ENCODE data around the gene RRAS2.
"Not testable (repeated sequence)": the region's sequence is repeated elsewhere in the genome, so short reads cannot be mapped to it uniquely, and the experiment has no call there.

The RRAS2 gene

GRCh38 chr11:14300661-14301304 lies 58.2 kb downstream of the RRAS2 start:
- no peak for DNase-seq

GRCh38 chr11:14299921-14300320 lies 59.1 kb downstream of the RRAS2 start:
- DNase-seq: no peak

- DNase-seq: no peak
These were observed 68.6 kb downstream of the RRAS2 start for GRCh38 chr11:14290422-14290821.

- DNase-seq: no peak
These were observed 70.6 kb downstream of the RRAS2 start for GRCh38 chr11:14288189-14288935.

GRCh38 chr11:14278869-14279268 lies 80.1 kb downstream of the RRAS2 start:
- DNase-seq: not testable (repeated sequence)

- DNase-seq: no peak
These were observed 83.9 kb downstream of the RRAS2 start for GRCh38 chr11:14275076-14275475.

- no peak for DNase-seq
These were observed 85.1 kb downstream of the RRAS2 start for GRCh38 chr11:14273895-14274294.

- no peak for DNase-seq
These were observed 88.1 kb downstream of the RRAS2 start for GRCh38 chr11:14270690-14271542.

- DNase-seq: no peak
These were observed 89.0 kb downstream of the RRAS2 start for GRCh38 chr11:14269692-14270573.

GRCh38 chr11:14267861-14268635 lies 90.9 kb downstream of the RRAS2 start:
- no peak for DNase-seq

GRCh38 chr11:14266622-14267021 lies 92.4 kb downstream of the RRAS2 start:
- no peak for DNase-seq

- DNase-seq: no peak
These were observed 94.0 kb downstream of the RRAS2 start for GRCh38 chr11:14264966-14265365.

- no peak for DNase-seq
These were observed 96.6 kb downstream of the RRAS2 start for GRCh38 chr11:14262271-14262846.

- DNase-seq: no peak
These were observed 97.9 kb downstream of the RRAS2 start for GRCh38 chr11:14261066-14261465.

GRCh38 chr11:14259878-14260277 lies 99.1 kb downstream of the RRAS2 start:
- no peak for DNase-seq

- no peak for DNase-seq
These were observed 99.7 kb downstream of the RRAS2 start for GRCh38 chr11:14259186-14259784.

GRCh38 chr11:14258221-14258935 lies 100.6 kb downstream of the RRAS2 start:
- DNase-seq: no peak

GRCh38 chr11:14255238-14255534 lies 103.8 kb downstream of the RRAS2 start:
- DNase-seq: no peak

- DNase-seq: no peak
These were observed 104.3 kb downstream of the RRAS2 start for GRCh38 chr11:14254533-14255237.

GRCh38 chr11:14253840-14254239 lies 105.1 kb downstream of the RRAS2 start:
- no peak for DNase-seq
